HEK293 (cell line): ENCODE results near the gene PDGFC.

Experiments
- GLI2 ChIP-seq: fragments of 450-650 bp; formaldehyde crosslinking; IDR thresholded peaks from 2 replicates; pipeline ENCODE4; 2017; ENCODE audit warnings: missing biosample characterization, missing genetic modification characterization, low read depth, borderline replicate concordance
- HOXA7 ChIP-seq: sonication (generic); formaldehyde crosslinking; IDR thresholded peaks from 2 replicates; pipeline ENCODE4 v1.8.1; 2022; ENCODE audit warnings: missing genetic modification reagents, borderline replicate concordance
- KLF10 ChIP-seq: fragments of 450-650 bp; IDR thresholded peaks from 2 replicates; pipeline ENCODE4 v1.5.1; 2018; ENCODE audit warnings: missing biosample characterization, mild to moderate bottlenecking, missing genetic modification characterization
- KLF9 ChIP-seq: fragments of 450-650 bp; formaldehyde crosslinking; IDR thresholded peaks from 2 replicates; pipeline ENCODE4 v1.5.1; 2016; ENCODE audit warnings: missing biosample characterization, missing genetic modification characterization, low read depth
- MEIS1 ChIP-seq: sonication (generic); formaldehyde crosslinking; IDR thresholded peaks from 2 replicates; pipeline ENCODE4 v1.8.1; 2022; ENCODE audit warnings: missing genetic modification reagents, mild to moderate bottlenecking, borderline replicate concordance
- OVOL3 ChIP-seq: fragments of 450-650 bp; formaldehyde crosslinking; IDR thresholded peaks from 2 replicates; pipeline ENCODE4 v1.5.1; 2016; ENCODE audit warnings: missing biosample characterization, missing genetic modification characterization
- SP2 ChIP-seq: fragments of 450-650 bp; formaldehyde crosslinking; IDR thresholded peaks from 2 replicates; pipeline ENCODE4 v1.5.1; 2016; ENCODE audit warnings: missing biosample characterization, missing genetic modification characterization
- SP7 ChIP-seq: fragments of 450-650 bp; formaldehyde crosslinking; IDR thresholded peaks from 2 replicates; pipeline ENCODE4 v1.5.1; 2016; ENCODE audit warnings: missing biosample characterization, missing genetic modification characterization
- WT1 ChIP-seq: fragments of 450-650 bp; formaldehyde crosslinking; IDR thresholded peaks from 2 replicates; pipeline ENCODE4 v1.5.1; 2016; ENCODE audit warnings: missing biosample characterization, missing genetic modification characterization
- YY2 ChIP-seq: fragments of 450-650 bp; formaldehyde crosslinking; IDR thresholded peaks from 2 replicates; pipeline ENCODE4 v1.5.1; 2016; ENCODE audit warnings: missing biosample characterization, missing genetic modification characterization
- ZIC2 ChIP-seq: fragments of 450-650 bp; formaldehyde crosslinking; IDR thresholded peaks from 2 replicates; pipeline ENCODE4 v1.5.1; 2016; ENCODE audit warnings: missing biosample characterization, missing genetic modification characterization
- ZNF114 ChIP-seq: fragments of 450-650 bp; formaldehyde crosslinking; IDR thresholded peaks from 2 replicates; pipeline ENCODE4 v1.5.0; 2017; ENCODE audit warnings: missing biosample characterization, missing genetic modification characterization
- ZNF133 ChIP-seq: fragments of 450-650 bp; formaldehyde crosslinking; IDR thresholded peaks from 2 replicates; pipeline ENCODE4 v1.5.1; 2016; ENCODE audit warnings: missing biosample characterization, missing genetic modification characterization
- ZNF155 ChIP-seq: fragments of 450-650 bp; formaldehyde crosslinking; IDR thresholded peaks from 2 replicates; pipeline ENCODE4 v1.5.1; 2016; ENCODE audit warnings: missing biosample characterization, missing genetic modification characterization
- ZNF174 ChIP-seq: fragments of 450-650 bp; formaldehyde crosslinking; IDR thresholded peaks from 2 replicates; pipeline ENCODE4 v1.5.0; 2017; ENCODE audit warnings: missing biosample characterization, mild to moderate bottlenecking, missing genetic modification characterization
- ZNF211 ChIP-seq: fragments of 450-650 bp; formaldehyde crosslinking; IDR thresholded peaks from 2 replicates; pipeline ENCODE4 v1.5.1; 2016; ENCODE audit warnings: low read depth, missing biosample characterization, missing genetic modification characterization
- ZNF292 ChIP-seq: fragments of 450-650 bp; formaldehyde crosslinking; IDR thresholded peaks from 2 replicates; pipeline ENCODE4 v1.5.1; 2016; ENCODE audit warnings: low read depth, missing biosample characterization, missing genetic modification characterization, borderline replicate concordance
- ZNF324 ChIP-seq: fragments of 450-650 bp; formaldehyde crosslinking; IDR thresholded peaks from 2 replicates; pipeline ENCODE4 v1.5.1; 2016; ENCODE audit warnings: missing biosample characterization, missing genetic modification characterization
- ZNF37A ChIP-seq: fragments of 450-650 bp; IDR thresholded peaks from 2 replicates; pipeline ENCODE4 v1.5.1; 2018; ENCODE audit warnings: missing biosample characterization, missing genetic modification characterization
- ZNF426 ChIP-seq: fragments of 450-650 bp; formaldehyde crosslinking; IDR thresholded peaks from 2 replicates; pipeline ENCODE4 v1.5.1; 2017; ENCODE audit warnings: missing biosample characterization, missing genetic modification characterization, mild to moderate bottlenecking, inconsistent platforms, moderate library complexity
- ZNF473 ChIP-seq: fragments of 450-650 bp; formaldehyde crosslinking; IDR thresholded peaks from 2 replicates; pipeline ENCODE4 v1.5.1; 2017; ENCODE audit warnings: missing biosample characterization, missing genetic modification characterization
- ZNF610 ChIP-seq: fragments of 450-650 bp; formaldehyde crosslinking; IDR thresholded peaks from 2 replicates; pipeline ENCODE4 v1.5.1; 2016; ENCODE audit warnings: missing biosample characterization, missing genetic modification characterization, borderline replicate concordance
- ZNF701 ChIP-seq: fragments of 450-650 bp; formaldehyde crosslinking; IDR thresholded peaks from 2 replicates; pipeline ENCODE4 v1.5.1; 2016; ENCODE audit warnings: missing biosample characterization, missing genetic modification characterization
- ZNF791 ChIP-seq: fragments of 450-650 bp; formaldehyde crosslinking; IDR thresholded peaks from 2 replicates; pipeline ENCODE4 v1.5.1; 2016; ENCODE audit warnings: missing biosample characterization, missing genetic modification characterization
- ZNF792 ChIP-seq: fragments of 450-650 bp; formaldehyde crosslinking; IDR thresholded peaks from 2 replicates; pipeline ENCODE4 v1.5.1; 2016; ENCODE audit warnings: missing biosample characterization, missing genetic modification characterization
- ZNF843 ChIP-seq: fragments of 450-650 bp; formaldehyde crosslinking; IDR thresholded peaks from 2 replicates; pipeline ENCODE4 v1.5.1; 2016; ENCODE audit warnings: missing biosample characterization, missing genetic modification characterization
- ZSCAN16 ChIP-seq: fragments of 450-650 bp; formaldehyde crosslinking; IDR thresholded peaks from 2 replicates; pipeline ENCODE4 v1.5.1; 2016; ENCODE audit warnings: missing biosample characterization, missing genetic modification characterization
- TF ChIP-seq, protein P1 (sequence below): fragments of 450-650 bp; formaldehyde crosslinking; IDR thresholded peaks from 2 replicates; pipeline ENCODE4 v1.5.1; 2016; ENCODE audit warnings: missing biosample characterization, missing genetic modification characterization
- TF ChIP-seq, protein P2 (sequence below): fragments of 450-650 bp; formaldehyde crosslinking; IDR thresholded peaks from 2 replicates; pipeline ENCODE4 v1.5.1; 2016; ENCODE audit warnings: missing biosample characterization, missing genetic modification characterization, low read depth
- TF ChIP-seq, protein P3 (sequence below): fragments of 450-650 bp; formaldehyde crosslinking; IDR thresholded peaks from 2 replicates; pipeline ENCODE4 v1.5.1; 2016; ENCODE audit warnings: missing biosample characterization, missing genetic modification characterization
- TF ChIP-seq, protein P4 (sequence below): fragments of 450-650 bp; formaldehyde crosslinking; IDR thresholded peaks from 2 replicates; pipeline ENCODE4 v1.5.1; 2016; ENCODE audit warnings: missing biosample characterization, missing genetic modification characterization
- TF ChIP-seq, protein P5 (sequence below): fragments of 450-650 bp; formaldehyde crosslinking; IDR thresholded peaks from 2 replicates; pipeline ENCODE4 v1.5.1; 2016; ENCODE audit warnings: missing biosample characterization, missing genetic modification characterization
- TF ChIP-seq, protein P6 (sequence below): fragments of 450-650 bp; formaldehyde crosslinking; IDR thresholded peaks from 2 replicates; pipeline ENCODE4 v1.5.1; 2016; ENCODE audit warnings: missing biosample characterization, missing genetic modification characterization

PDGFC gene

DNA sequence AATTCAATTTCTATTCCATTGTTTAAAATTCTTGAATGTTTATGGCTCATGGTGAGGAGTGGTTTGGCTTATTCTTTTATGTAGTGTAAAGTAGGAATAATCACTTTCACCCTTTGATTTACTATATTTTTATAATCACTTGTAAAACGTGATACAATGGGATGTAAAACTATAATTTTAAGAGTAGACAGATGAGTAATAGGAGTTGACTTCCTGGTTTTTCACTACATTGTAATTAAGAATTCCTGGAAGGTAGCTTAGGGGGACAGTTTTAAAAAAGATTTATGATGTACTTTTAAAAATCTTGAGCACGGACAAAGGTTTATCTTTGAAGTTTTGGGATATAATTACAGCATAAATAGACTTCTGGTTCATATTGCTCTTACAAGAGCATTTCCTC lies 65.3 kb downstream of the PDGFC start (continued):
- TF ChIP-seq, protein P1, sequence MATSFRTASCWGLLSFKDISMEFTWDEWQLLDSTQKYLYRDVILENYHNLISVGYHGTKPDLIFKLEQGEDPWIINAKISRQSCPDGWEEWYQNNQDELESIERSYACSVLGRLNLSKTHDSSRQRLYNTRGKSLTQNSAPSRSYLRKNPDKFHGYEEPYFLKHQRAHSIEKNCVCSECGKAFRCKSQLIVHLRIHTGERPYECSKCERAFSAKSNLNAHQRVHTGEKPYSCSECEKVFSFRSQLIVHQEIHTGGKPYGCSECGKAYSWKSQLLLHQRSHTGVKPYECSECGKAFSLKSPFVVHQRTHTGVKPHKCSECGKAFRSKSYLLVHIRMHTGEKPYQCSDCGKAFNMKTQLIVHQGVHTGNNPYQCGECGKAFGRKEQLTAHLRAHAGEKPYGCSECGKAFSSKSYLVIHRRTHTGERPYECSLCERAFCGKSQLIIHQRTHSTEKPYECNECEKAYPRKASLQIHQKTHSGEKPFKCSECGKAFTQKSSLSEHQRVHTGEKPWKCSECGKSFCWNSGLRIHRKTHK, result no peak
- no peak for TF ChIP-seq ZSCAN16 (tag by site-specific recombination)
- TF ChIP-seq KLF9 (tag by site-specific recombination), result no peak
- TF ChIP-seq, protein P2, sequence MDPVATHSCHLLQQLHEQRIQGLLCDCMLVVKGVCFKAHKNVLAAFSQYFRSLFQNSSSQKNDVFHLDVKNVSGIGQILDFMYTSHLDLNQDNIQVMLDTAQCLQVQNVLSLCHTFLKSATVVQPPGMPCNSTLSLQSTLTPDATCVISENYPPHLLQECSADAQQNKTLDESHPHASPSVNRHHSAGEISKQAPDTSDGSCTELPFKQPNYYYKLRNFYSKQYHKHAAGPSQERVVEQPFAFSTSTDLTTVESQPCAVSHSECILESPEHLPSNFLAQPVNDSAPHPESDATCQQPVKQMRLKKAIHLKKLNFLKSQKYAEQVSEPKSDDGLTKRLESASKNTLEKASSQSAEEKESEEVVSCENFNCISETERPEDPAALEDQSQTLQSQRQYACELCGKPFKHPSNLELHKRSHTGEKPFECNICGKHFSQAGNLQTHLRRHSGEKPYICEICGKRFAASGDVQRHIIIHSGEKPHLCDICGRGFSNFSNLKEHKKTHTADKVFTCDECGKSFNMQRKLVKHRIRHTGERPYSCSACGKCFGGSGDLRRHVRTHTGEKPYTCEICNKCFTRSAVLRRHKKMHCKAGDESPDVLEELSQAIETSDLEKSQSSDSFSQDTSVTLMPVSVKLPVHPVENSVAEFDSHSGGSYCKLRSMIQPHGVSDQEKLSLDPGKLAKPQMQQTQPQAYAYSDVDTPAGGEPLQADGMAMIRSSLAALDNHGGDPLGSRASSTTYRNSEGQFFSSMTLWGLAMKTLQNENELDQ (tag by site-specific recombination), result no peak
- no peak for TF ChIP-seq ZNF174 (tag by site-specific recombination)
- TF ChIP-seq ZNF426, result no peak
- TF ChIP-seq ZNF155, result no peak
- TF ChIP-seq ZNF114 (tag by site-specific recombination), result no peak
- TF ChIP-seq, protein P3, sequence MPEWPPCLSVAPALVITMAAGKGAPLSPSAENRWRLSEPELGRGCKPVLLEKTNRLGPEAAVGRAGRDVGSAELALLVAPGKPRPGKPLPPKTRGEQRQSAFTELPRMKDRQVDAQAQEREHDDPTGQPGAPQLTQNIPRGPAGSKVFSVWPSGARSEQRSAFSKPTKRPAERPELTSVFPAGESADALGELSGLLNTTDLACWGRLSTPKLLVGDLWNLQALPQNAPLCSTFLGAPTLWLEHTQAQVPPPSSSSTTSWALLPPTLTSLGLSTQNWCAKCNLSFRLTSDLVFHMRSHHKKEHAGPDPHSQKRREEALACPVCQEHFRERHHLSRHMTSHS (tag by site-specific recombination), result no peak
- no peak for TF ChIP-seq SP2 (tag by site-specific recombination)
- no peak for TF ChIP-seq HOXA7 (CRISPR knock-in tag)
- no peak for TF ChIP-seq ZNF211
- no peak for TF ChIP-seq ZNF473
- peak; percentile 61 for TF ChIP-seq GLI2 (tag by site-specific recombination)
- no peak for TF ChIP-seq ZIC2 (tag by site-specific recombination)
- TF ChIP-seq OVOL3 (tag by site-specific recombination), result peak; percentile 79
- TF ChIP-seq ZNF324 (tag by site-specific recombination), result no peak
- peak; percentile 99 for TF ChIP-seq SP7
- no peak for TF ChIP-seq ZNF610 (tag by site-specific recombination)
- TF ChIP-seq, protein P4, sequence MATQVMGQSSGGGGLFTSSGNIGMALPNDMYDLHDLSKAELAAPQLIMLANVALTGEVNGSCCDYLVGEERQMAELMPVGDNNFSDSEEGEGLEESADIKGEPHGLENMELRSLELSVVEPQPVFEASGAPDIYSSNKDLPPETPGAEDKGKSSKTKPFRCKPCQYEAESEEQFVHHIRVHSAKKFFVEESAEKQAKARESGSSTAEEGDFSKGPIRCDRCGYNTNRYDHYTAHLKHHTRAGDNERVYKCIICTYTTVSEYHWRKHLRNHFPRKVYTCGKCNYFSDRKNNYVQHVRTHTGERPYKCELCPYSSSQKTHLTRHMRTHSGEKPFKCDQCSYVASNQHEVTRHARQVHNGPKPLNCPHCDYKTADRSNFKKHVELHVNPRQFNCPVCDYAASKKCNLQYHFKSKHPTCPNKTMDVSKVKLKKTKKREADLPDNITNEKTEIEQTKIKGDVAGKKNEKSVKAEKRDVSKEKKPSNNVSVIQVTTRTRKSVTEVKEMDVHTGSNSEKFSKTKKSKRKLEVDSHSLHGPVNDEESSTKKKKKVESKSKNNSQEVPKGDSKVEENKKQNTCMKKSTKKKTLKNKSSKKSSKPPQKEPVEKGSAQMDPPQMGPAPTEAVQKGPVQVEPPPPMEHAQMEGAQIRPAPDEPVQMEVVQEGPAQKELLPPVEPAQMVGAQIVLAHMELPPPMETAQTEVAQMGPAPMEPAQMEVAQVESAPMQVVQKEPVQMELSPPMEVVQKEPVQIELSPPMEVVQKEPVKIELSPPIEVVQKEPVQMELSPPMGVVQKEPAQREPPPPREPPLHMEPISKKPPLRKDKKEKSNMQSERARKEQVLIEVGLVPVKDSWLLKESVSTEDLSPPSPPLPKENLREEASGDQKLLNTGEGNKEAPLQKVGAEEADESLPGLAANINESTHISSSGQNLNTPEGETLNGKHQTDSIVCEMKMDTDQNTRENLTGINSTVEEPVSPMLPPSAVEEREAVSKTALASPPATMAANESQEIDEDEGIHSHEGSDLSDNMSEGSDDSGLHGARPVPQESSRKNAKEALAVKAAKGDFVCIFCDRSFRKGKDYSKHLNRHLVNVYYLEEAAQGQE (tag by site-specific recombination), result no peak
- no peak for TF ChIP-seq ZNF791 (tag by site-specific recombination)
- TF ChIP-seq MEIS1, result 0 out of 2 replicates have a peak, but pooled peaks have one; percentile 50
- TF ChIP-seq ZNF701 (tag by site-specific recombination), result no peak
- no peak for TF ChIP-seq YY2
- peak; percentile 94 for TF ChIP-seq WT1 (tag by site-specific recombination)
- no peak for TF ChIP-seq ZNF792
- TF ChIP-seq ZNF843, result peak; percentile 96
- TF ChIP-seq, protein P5, sequence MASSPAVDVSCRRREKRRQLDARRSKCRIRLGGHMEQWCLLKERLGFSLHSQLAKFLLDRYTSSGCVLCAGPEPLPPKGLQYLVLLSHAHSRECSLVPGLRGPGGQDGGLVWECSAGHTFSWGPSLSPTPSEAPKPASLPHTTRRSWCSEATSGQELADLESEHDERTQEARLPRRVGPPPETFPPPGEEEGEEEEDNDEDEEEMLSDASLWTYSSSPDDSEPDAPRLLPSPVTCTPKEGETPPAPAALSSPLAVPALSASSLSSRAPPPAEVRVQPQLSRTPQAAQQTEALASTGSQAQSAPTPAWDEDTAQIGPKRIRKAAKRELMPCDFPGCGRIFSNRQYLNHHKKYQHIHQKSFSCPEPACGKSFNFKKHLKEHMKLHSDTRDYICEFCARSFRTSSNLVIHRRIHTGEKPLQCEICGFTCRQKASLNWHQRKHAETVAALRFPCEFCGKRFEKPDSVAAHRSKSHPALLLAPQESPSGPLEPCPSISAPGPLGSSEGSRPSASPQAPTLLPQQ (tag by site-specific recombination), result no peak
- no peak for TF ChIP-seq ZNF133 (tag by site-specific recombination)
- TF ChIP-seq, protein P6, sequence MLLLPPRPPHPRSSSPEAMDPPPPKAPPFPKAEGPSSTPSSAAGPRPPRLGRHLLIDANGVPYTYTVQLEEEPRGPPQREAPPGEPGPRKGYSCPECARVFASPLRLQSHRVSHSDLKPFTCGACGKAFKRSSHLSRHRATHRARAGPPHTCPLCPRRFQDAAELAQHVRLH (tag by site-specific recombination), result peak; percentile 53; the same call in 1 of the 2 replicates
- peak; percentile 73 for TF ChIP-seq KLF10
- TF ChIP-seq ZNF292 (tag by site-specific recombination), result no peak
- no peak for TF ChIP-seq ZNF37A
